SK-N-SH (cell line): ENCODE measurements around the gene LPA.
"Not testable (repeated sequence)": the region's sequence is repeated elsewhere in the genome, so short reads cannot be mapped to it uniquely, and the experiment has no call there.

Source experiments
- CTCF ChIP-seq: fragments of 200-600 bp; sonication (generic); IDR thresholded peaks from 2 replicates; pipeline ENCODE4 v1.6.1; 2017; ENCODE audit warnings: antibody characterized with exemption, mild to moderate bottlenecking, moderate library complexity
- EZH2phosphoT487 ChIP-seq: fragments of 200-600 bp; sonication (generic); IDR thresholded peaks from 2 replicates; pipeline ENCODE4 v1.6.1; 2017; ENCODE audit warnings: low read depth, mixed run types, mild to moderate bottlenecking, antibody characterized with exemption, moderate library complexity, borderline replicate concordance
- FOXM1 ChIP-seq: IDR thresholded peaks from 2 replicates; pipeline ENCODE4 v1.4.0; 2012; ENCODE audit warnings: low read depth, mild to moderate bottlenecking
- PBX3 ChIP-seq: IDR thresholded peaks from 2 replicates; pipeline ENCODE4; 2012
- POLR2AphosphoS5 ChIP-seq: IDR thresholded peaks from 2 replicates; pipeline ENCODE4 v1.6.1; 2012; ENCODE audit warnings: low read depth, low read length
- RCOR1 ChIP-seq: fragments of 150-350 bp; IDR thresholded peaks from 2 replicates; pipeline ENCODE4 v1.6.1; 2017; ENCODE audit warnings: antibody characterized with exemption, low read length

- TF ChIP-seq PBX3, CTCF, POLR2AphosphoS5, EZH2phosphoT487, FOXM1, RCOR1: not testable (repeated sequence)
Measured at GRCh38 chr6:160676418-160676817, 12.3 kb upstream of the LPA start.
